Mononuclear cell (primary cell): Measurements from ENCODE around the gene GALNT7. TPM values are rescaled to one million over a fixed set of nuclear protein-coding genes. Genes with fewer than 3 reads are reported as not detected.

Source experiments
- H3K27me3 ChIP-seq: 2 replicates; pipeline ENCODE4 v1.6.0; 2011; ENCODE audit warnings: low read length, control low read depth; ENCODE audit not compliant: insufficient read depth
- H3K4me1 ChIP-seq: 2 replicates; pipeline ENCODE4 v1.5.1; 2011; ENCODE audit warnings: mild to moderate bottlenecking, low read length, control low read depth; ENCODE audit not compliant: insufficient read depth
- H3K4me3 ChIP-seq: 2 replicates; pipeline ENCODE4 v1.5.1; 2011; ENCODE audit warnings: mild to moderate bottlenecking, low read length, moderate library complexity
- H3K9me3 ChIP-seq: 2 replicates; pipeline ENCODE4 v1.5.1; 2011; ENCODE audit warnings: low read depth, mild to moderate bottlenecking, control low read depth, low read length
- total RNA-seq: library from RNA; depleted of rRNA; stranded (reverse); fragments of >200 nt; gene quantifications from one replicate; pipeline ENCODE4 v1.2.3, GENCODE V29; 2012

Gene GALNT7
- total RNA-seq, 1 donor: 11.4 TPM

GRCh38 chr4:173252024-173252935, 83.7 kb downstream of the GALNT7 start:
- Histone ChIP-seq H3K9me3 (no peaks in the 10 kb centered on the region), H3K4me1 (no peaks in the 10 kb centered on the region), H3K27me3 (no peaks in the 10 kb centered on the region), H3K4me3 (no peak overlapping the region)

- no peaks in the 10 kb centered on the region for H3K4me1 ChIP-seq
- H3K27me3 ChIP-seq: no peaks in the 10 kb centered on the region
- H3K9me3 ChIP-seq: no peaks in the 10 kb centered on the region
- no peak overlapping the region for H3K4me3 ChIP-seq
These were observed 85.0 kb downstream of the GALNT7 start for GRCh38 chr4:173253561-173253960.

- no peaks in the 10 kb centered on the region for H3K9me3 ChIP-seq
- H3K4me3 ChIP-seq: no peak overlapping the region
- H3K4me1 ChIP-seq: no peaks in the 10 kb centered on the region
- no peaks in the 10 kb centered on the region for H3K27me3 ChIP-seq
These were observed 86.0 kb downstream of the GALNT7 start for GRCh38 chr4:173254646-173255045.

GRCh38 chr4:173256825-173257224, 88.2 kb downstream of the GALNT7 start:
- Histone ChIP-seq H3K9me3 (no peaks in the 10 kb centered on the region), H3K27me3 (no peaks in the 10 kb centered on the region), H3K4me1 (no peaks in the 10 kb centered on the region), H3K4me3 (no peak overlapping the region)

- H3K4me3 ChIP-seq: no peak overlapping the region
- no peaks in the 10 kb centered on the region for H3K27me3 ChIP-seq
- H3K4me1 ChIP-seq: no peaks in the 10 kb centered on the region
- H3K9me3 ChIP-seq: no peaks in the 10 kb centered on the region
These were observed 89.4 kb downstream of the GALNT7 start for GRCh38 chr4:173257732-173258717.

GRCh38 chr4:173258866-173259265, 90.3 kb downstream of the GALNT7 start:
- Histone ChIP-seq H3K27me3 (no peaks in the 10 kb centered on the region), H3K4me3 (no peak overlapping the region), H3K9me3 (no peaks in the 10 kb centered on the region), H3K4me1 (peaks cover 3% of the 10 kb centered on the region)

GRCh38 chr4:173259310-173259709, 90.7 kb downstream of the GALNT7 start:
- H3K27me3 ChIP-seq: no peaks in the 10 kb centered on the region
- H3K9me3 ChIP-seq: no peaks in the 10 kb centered on the region
- no peak overlapping the region for H3K4me3 ChIP-seq
- peaks cover 7% of the 10 kb centered on the region for H3K4me1 ChIP-seq

GRCh38 chr4:173261052-173261451, 92.4 kb downstream of the GALNT7 start:
- Histone ChIP-seq H3K4me3 (no peak overlapping the region), H3K9me3 (no peaks in the 10 kb centered on the region), H3K4me1 (peaks cover 16% of the 10 kb centered on the region), H3K27me3 (no peaks in the 10 kb centered on the region)

- H3K4me1 ChIP-seq: peaks cover 16% of the 10 kb centered on the region
- H3K27me3 ChIP-seq: no peaks in the 10 kb centered on the region
- H3K9me3 ChIP-seq: no peaks in the 10 kb centered on the region
- no peak overlapping the region for H3K4me3 ChIP-seq
These were observed 93.8 kb downstream of the GALNT7 start for GRCh38 chr4:173262375-173262774.

GRCh38 chr4:173264245-173264644, 95.6 kb downstream of the GALNT7 start:
- H3K9me3 ChIP-seq: no peaks in the 10 kb centered on the region
- H3K27me3 ChIP-seq: no peaks in the 10 kb centered on the region

GRCh38 chr4:173264684-173265185, 96.1 kb downstream of the GALNT7 start:
- Histone ChIP-seq H3K4me3 (no peak overlapping the region), H3K9me3 (no peaks in the 10 kb centered on the region), H3K4me1 (peaks cover 16% of the 10 kb centered on the region), H3K27me3 (no peaks in the 10 kb centered on the region)

More at GRCh38 chr4:173264245-173264644, 95.6 kb downstream of the GALNT7 start:
- Histone ChIP-seq H3K4me3 (no peak overlapping the region), H3K4me1 (peaks cover 16% of the 10 kb centered on the region)

- no peaks in the 10 kb centered on the region for H3K9me3 ChIP-seq
- H3K4me1 ChIP-seq: peaks cover 16% of the 10 kb centered on the region
- H3K27me3 ChIP-seq: no peaks in the 10 kb centered on the region
- no peak overlapping the region for H3K4me3 ChIP-seq
These were observed 97.1 kb downstream of the GALNT7 start for GRCh38 chr4:173265751-173266150.

- peaks cover 16% of the 10 kb centered on the region for H3K4me1 ChIP-seq
- no peak overlapping the region for H3K4me3 ChIP-seq
- no peaks in the 10 kb centered on the region for H3K9me3 ChIP-seq
- no peaks in the 10 kb centered on the region for H3K27me3 ChIP-seq
These were observed 99.1 kb downstream of the GALNT7 start for GRCh38 chr4:173267711-173268110.

GRCh38 chr4:173269280-173269679, 100.7 kb downstream of the GALNT7 start:
- H3K9me3 ChIP-seq: no peaks in the 10 kb centered on the region
- H3K27me3 ChIP-seq: no peaks in the 10 kb centered on the region
- peaks cover 9% of the 10 kb centered on the region for H3K4me1 ChIP-seq
- H3K4me3 ChIP-seq: no peak overlapping the region
